ENCODE data around the gene RBBP8. TPM values are rescaled to one million over a fixed set of nuclear protein-coding genes. Genes with fewer than 3 reads are reported as not detected.

The RBBP8 gene
- total RNA-seq, 3 donors from 2014 or later: 18.5 to 21.4 (median 20.1) TPM

- H3K4me3 ChIP-seq: no peak overlapping the region
- intact Hi-C loops (cut with DNase I, micrococcal nuclease): loop anchor here in 1 of 2 donors (5.0 kb wide), 1 partner anchor 203 kb away; the partner anchor contains the start of gene CABLES1
- no peak for TF ChIP-seq CTCF (IDR thresholded peaks at IDR 0.05)
- no peaks in the 10 kb centered on the region for H3K4me1 ChIP-seq (ENCODE audit: low read depth)
- ATAC-seq (no peak), DNase-seq (no peak)
- H3K36me3 ChIP-seq (ENCODE audit: low read depth): no peaks in the 10 kb centered on the region
- H3K9me3 ChIP-seq: no peaks in the 10 kb centered on the region
These were observed 1.7 kb downstream of the RBBP8 start for GRCh38 chr18:22934789-22935188.

GRCh38 chr18:22935431-22935830 is 2.3 kb downstream of the RBBP8 start:
- intact Hi-C loops (cut with DNase I, micrococcal nuclease): loop anchor here in 1 of 2 donors (5.0 kb wide), 1 partner anchor 202 kb away; the partner anchor contains the start of gene CABLES1
- no peak for TF ChIP-seq CTCF (IDR thresholded peaks at IDR 0.05)
- no peaks in the 10 kb centered on the region for H3K36me3 ChIP-seq (ENCODE audit: low read depth)
- no peak for DNase-seq
- H3K9me3 ChIP-seq: no peaks in the 10 kb centered on the region
- H3K4me3 ChIP-seq: no peak overlapping the region
- H3K4me1 ChIP-seq (ENCODE audit: low read depth): no peaks in the 10 kb centered on the region
- ATAC-seq: no peak

GRCh38 chr18:22936515-22936914 is 3.4 kb downstream of the RBBP8 start:
- DNase-seq: no peak
- intact Hi-C loops (cut with DNase I, micrococcal nuclease): loop anchor here in 1 of 2 donors (5.0 kb wide), 1 partner anchor 201 kb away; the partner anchor contains the start of gene CABLES1
- no peak for TF ChIP-seq CTCF (IDR thresholded peaks at IDR 0.05)
- H3K36me3 ChIP-seq (ENCODE audit: low read depth): no peaks in the 10 kb centered on the region
- H3K4me3 ChIP-seq: no peak overlapping the region
- no peak for ATAC-seq
- no peaks in the 10 kb centered on the region for H3K4me1 ChIP-seq (ENCODE audit: low read depth)
- H3K9me3 ChIP-seq: no peaks in the 10 kb centered on the region

GRCh38 chr18:22939649-22940048 is 6.5 kb downstream of the RBBP8 start:
- Histone ChIP-seq H3K36me3 (ENCODE audit: low read depth) (no peaks in the 10 kb centered on the region), H3K4me3 (no peak overlapping the region), H3K9me3 (no peaks in the 10 kb centered on the region), H3K4me1 (ENCODE audit: low read depth) (no peaks in the 10 kb centered on the region)
- ATAC-seq (no peak), DNase-seq (no peak)
- intact Hi-C loops (cut with DNase I, micrococcal nuclease): loop anchor here in 1 of 2 donors (5.0 kb wide), 1 partner anchor 198 kb away; the partner anchor contains the start of gene CABLES1
- no peak for TF ChIP-seq CTCF (IDR thresholded peaks at IDR 0.05)

- Histone ChIP-seq H3K9me3 (no peaks in the 10 kb centered on the region), H3K4me1 (ENCODE audit: low read depth) (no peaks in the 10 kb centered on the region), H3K36me3 (ENCODE audit: low read depth) (no peaks in the 10 kb centered on the region), H3K4me3 (no peak overlapping the region)
- TF ChIP-seq CTCF (IDR thresholded peaks at IDR 0.05): no peak
- intact Hi-C loops (cut with DNase I, micrococcal nuclease): no loop called here
- ATAC-seq (no peak), DNase-seq (no peak)
These were observed 10.7 kb downstream of the RBBP8 start for GRCh38 chr18:22943847-22944246.

GRCh38 chr18:22946217-22946616 is 13.1 kb downstream of the RBBP8 start:
- Histone ChIP-seq H3K9me3 (no peaks in the 10 kb centered on the region), H3K4me3 (no peak overlapping the region), H3K4me1 (ENCODE audit: low read depth) (no peaks in the 10 kb centered on the region), H3K36me3 (ENCODE audit: low read depth) (no peaks in the 10 kb centered on the region)
- intact Hi-C loops (cut with DNase I, micrococcal nuclease): no loop called here
- ATAC-seq (no peak), DNase-seq (no peak)
- no peak for TF ChIP-seq CTCF (IDR thresholded peaks at IDR 0.05)

All from mucosa of descending colon (tissue), 3 donors.